Stimulated activated CD4-positive, alpha-beta T cell treated with anti-CD3 and anti-CD28 coated beads, Interleukin-2, amount 100 ng/mL, for 24 hours (primary cell): ENCODE measurements around the gene GPBP1.
"Not testable (repeated sequence)": the region's sequence is repeated elsewhere in the genome, so short reads cannot be mapped to it uniquely, and the experiment has no call there.

Experiments
- DNase-seq, 2 donors: peaks; one replicate each; pipeline ENCODE4 v3.0.0-alpha.2; 2020

The GPBP1 gene

GRCh38 chr5:57211039-57211438 lies 37.2 kb downstream of the GPBP1 start:
- no peak for DNase-seq

- DNase-seq = no peak
Observed at GRCh38 chr5:57215629-57216195, 41.9 kb downstream of the GPBP1 start.

- no peak for DNase-seq
Observed at GRCh38 chr5:57216714-57217113, 42.9 kb downstream of the GPBP1 start.

- no peak for DNase-seq
Observed at GRCh38 chr5:57219386-57219785, 45.5 kb downstream of the GPBP1 start.

GRCh38 chr5:57221049-57221568 lies 47.2 kb downstream of the GPBP1 start:
- no peak for DNase-seq

GRCh38 chr5:57225553-57225952 lies 51.7 kb downstream of the GPBP1 start:
- DNase-seq = no peak

- DNase-seq = no peak
Observed at GRCh38 chr5:57229313-57229712, 55.5 kb downstream of the GPBP1 start.

- DNase-seq = no peak
Observed at GRCh38 chr5:57231607-57232006, 57.7 kb downstream of the GPBP1 start.

- no peak for DNase-seq
Observed at GRCh38 chr5:57232293-57233033, 58.6 kb downstream of the GPBP1 start.

- no peak for DNase-seq
Observed at GRCh38 chr5:57243286-57244137, 69.7 kb downstream of the GPBP1 start.

- DNase-seq = no peak
Observed at GRCh38 chr5:57244331-57244730, 70.5 kb downstream of the GPBP1 start.

- DNase-seq = no peak
Observed at GRCh38 chr5:57246426-57246825, 72.6 kb downstream of the GPBP1 start.

- no peak for DNase-seq
Observed at GRCh38 chr5:57247765-57248164, 73.9 kb downstream of the GPBP1 start.

- no peak for DNase-seq
Observed at GRCh38 chr5:57249265-57249874, 75.5 kb downstream of the GPBP1 start.

GRCh38 chr5:57258052-57258451 lies 84.2 kb downstream of the GPBP1 start:
- no peak for DNase-seq

GRCh38 chr5:57258943-57259342 lies 85.1 kb downstream of the GPBP1 start:
- no peak for DNase-seq

GRCh38 chr5:57259704-57260103 lies 85.8 kb downstream of the GPBP1 start:
- DNase-seq = no peak

- DNase-seq = no peak
Observed at GRCh38 chr5:57262541-57262940, 88.7 kb downstream of the GPBP1 start.

GRCh38 chr5:57267805-57268204 lies 93.9 kb downstream of the GPBP1 start:
- DNase-seq = no peak

GRCh38 chr5:57276353-57276752 lies 102.5 kb downstream of the GPBP1 start:
- no peak for DNase-seq

GRCh38 chr5:57277085-57277484 lies 103.2 kb downstream of the GPBP1 start:
- DNase-seq = no peak

GRCh38 chr5:57280853-57281252 lies 107.0 kb downstream of the GPBP1 start:
- no peak for DNase-seq

- DNase-seq = not testable (repeated sequence)
Observed at GRCh38 chr5:57285084-57285483, 111.2 kb downstream of the GPBP1 start.
